Uterus (tissue), 4 donors: ENCODE data around the gene CHN2. TPM values are rescaled to one million over a fixed set of nuclear protein-coding genes. Genes with fewer than 3 reads are reported as not detected.

ENCODE experiments used
- DNase-seq, 2 donors: peaks; one replicate each; pipeline ENCODE4 v3.0.0-alpha.2; 2019 to 2020
- H3K27ac ChIP-seq, 2 donors: fragments of 200-600 bp; sonication (generic); 1 replicate in 1 of 2; 2 replicates in 1 of 2; pipeline ENCODE4 v1.5.1; 2016 to 2018
- H3K27me3 ChIP-seq, 2 donors: fragments of 200-600 bp; sonication (generic); one replicate each; pipeline ENCODE4 v1.5.1; 2018 to 2019; ENCODE audit warnings: control low read depth in 1 of 2
- H3K36me3 ChIP-seq, 2 donors: fragments of 200-600 bp; sonication (generic); one replicate each; pipeline ENCODE4 v1.5.1; 2019; ENCODE audit warnings: control low read depth in 1 of 2
- H3K4me1 ChIP-seq, 2 donors: fragments of 200-600 bp; sonication (generic); one replicate each; pipeline ENCODE4 v1.5.1; 2018 to 2019; ENCODE audit warnings: control low read depth in 1 of 2
- H3K4me3 ChIP-seq, 2 donors: fragments of 200-600 bp; sonication (generic); 1 replicate in 1 of 2; 2 replicates in 1 of 2; pipeline ENCODE4 v1.5.1; 2018 to 2019; ENCODE audit warnings: mild to moderate bottlenecking in 1 of 2
- H3K9me3 ChIP-seq, 2 donors: fragments of 200-600 bp; sonication (generic); one replicate each; pipeline ENCODE4 v1.5.1; 2019; ENCODE audit warnings: control low read depth in 1 of 2
- POLR2A ChIP-seq, 2 donors: fragments of 450-650 bp; IDR thresholded peaks; one replicate each; pipeline ENCODE4 v1.6.1; 2016; ENCODE audit warnings: antibody characterized with exemption in 2 of 2, mild to moderate bottlenecking in 1 of 2, moderate library complexity in 1 of 2
- intact Hi-C: fragments of 100-400 bp; cut with DNase I; formaldehyde crosslinking; loops from one replicate; pipeline ENCODE4 v1.15.1; 2023; ENCODE audit warnings: low total_unique reads
- total RNA-seq, 4 donors: library from RNA; depleted of rRNA in 3 of 4; stranded (reverse); fragments of >200 nt in 3 of 4; gene quantifications; one replicate each; pipeline versions ENCODE4 v1.1.0 to v1.2.4, GENCODE V29; 2014 to 2023
- TF ChIP-seq, protein P1 (sequence below), 4 experiments: fragments of 200-600 bp in 2 of 4; fragments of 450-650 bp in 2 of 4; sonication (generic) in 2 of 4; IDR thresholded peaks; one replicate each; pipeline ENCODE4 v1.5.1; 2016 to 2019; ENCODE audit warnings: antibody characterized with exemption in 4 of 4, mild to moderate bottlenecking in 2 of 4, moderate library complexity in 1 of 4
- donor health status: DM: yes; HTN: yes; CAD: no.

The CHN2 gene
- total RNA-seq, 4 donors from 2014 or later: 9.8 to 22.9 (median 18.3) TPM

DNA sequence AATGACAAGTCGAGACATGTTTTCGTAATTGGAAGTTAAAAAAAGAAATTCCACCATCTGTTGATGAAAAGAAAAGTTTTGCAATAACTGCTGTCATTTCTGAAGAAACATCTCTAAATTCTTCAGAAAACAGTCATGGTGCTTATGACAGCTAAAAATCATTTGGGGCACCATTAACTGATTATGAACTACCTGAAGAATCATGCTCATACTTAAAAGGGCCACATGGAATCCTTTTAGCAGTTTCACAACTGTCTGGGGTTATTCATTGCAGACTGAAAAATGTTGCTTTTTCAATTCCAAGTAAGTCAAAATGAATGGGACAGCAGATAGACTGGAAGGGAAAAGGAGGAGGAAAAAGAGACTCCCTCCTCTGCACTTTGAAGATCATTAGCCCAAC is 134.2 kb downstream of the CHN2 start:
- TF ChIP-seq, protein P1, sequence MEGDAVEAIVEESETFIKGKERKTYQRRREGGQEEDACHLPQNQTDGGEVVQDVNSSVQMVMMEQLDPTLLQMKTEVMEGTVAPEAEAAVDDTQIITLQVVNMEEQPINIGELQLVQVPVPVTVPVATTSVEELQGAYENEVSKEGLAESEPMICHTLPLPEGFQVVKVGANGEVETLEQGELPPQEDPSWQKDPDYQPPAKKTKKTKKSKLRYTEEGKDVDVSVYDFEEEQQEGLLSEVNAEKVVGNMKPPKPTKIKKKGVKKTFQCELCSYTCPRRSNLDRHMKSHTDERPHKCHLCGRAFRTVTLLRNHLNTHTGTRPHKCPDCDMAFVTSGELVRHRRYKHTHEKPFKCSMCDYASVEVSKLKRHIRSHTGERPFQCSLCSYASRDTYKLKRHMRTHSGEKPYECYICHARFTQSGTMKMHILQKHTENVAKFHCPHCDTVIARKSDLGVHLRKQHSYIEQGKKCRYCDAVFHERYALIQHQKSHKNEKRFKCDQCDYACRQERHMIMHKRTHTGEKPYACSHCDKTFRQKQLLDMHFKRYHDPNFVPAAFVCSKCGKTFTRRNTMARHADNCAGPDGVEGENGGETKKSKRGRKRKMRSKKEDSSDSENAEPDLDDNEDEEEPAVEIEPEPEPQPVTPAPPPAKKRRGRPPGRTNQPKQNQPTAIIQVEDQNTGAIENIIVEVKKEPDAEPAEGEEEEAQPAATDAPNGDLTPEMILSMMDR (IDR thresholded peaks at IDR 0.05): no peak
- no peak for TF ChIP-seq POLR2A (IDR thresholded peaks at IDR 0.05)
- H3K36me3 ChIP-seq: no peaks in the 10 kb centered on the region
- intact Hi-C loops: no loop called here
- DNase-seq: no peak
- no peaks in the 10 kb centered on the region for H3K27me3 ChIP-seq
- H3K9me3 ChIP-seq: no peaks in the 10 kb centered on the region
- no peaks in the 10 kb centered on the region for H3K4me1 ChIP-seq
- no peak overlapping the region for H3K27ac ChIP-seq
- no peak overlapping the region for H3K4me3 ChIP-seq

DNA sequence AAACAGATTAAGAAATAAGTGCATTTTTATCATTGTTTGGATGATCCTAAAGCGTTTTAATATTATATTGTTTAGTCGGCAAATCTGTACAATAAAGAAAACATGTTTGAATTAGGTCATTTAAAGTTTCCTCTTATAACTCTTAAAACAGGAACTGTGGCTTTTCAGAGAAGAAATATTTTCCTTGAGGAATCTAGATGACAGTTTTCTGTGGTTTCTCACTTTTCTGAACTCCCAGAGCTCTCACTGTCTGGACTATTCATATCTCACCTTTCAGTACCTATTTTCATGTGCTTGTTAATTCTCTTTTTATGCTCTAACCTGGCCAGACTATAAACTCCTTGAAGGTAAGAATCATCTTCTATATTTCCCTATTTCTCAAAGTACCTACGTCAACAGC is 135.1 kb downstream of the CHN2 start:
- Histone ChIP-seq H3K27me3 (no peaks in the 10 kb centered on the region), H3K36me3 (no peaks in the 10 kb centered on the region), H3K4me1 (no peaks in the 10 kb centered on the region), H3K27ac (no peak overlapping the region), H3K9me3 (no peaks in the 10 kb centered on the region), H3K4me3 (no peak overlapping the region)
- no peak for DNase-seq
- intact Hi-C loops: no loop called here
- TF ChIP-seq, protein P1 (IDR thresholded peaks at IDR 0.05): no peak
- TF ChIP-seq POLR2A (IDR thresholded peaks at IDR 0.05): no peak

DNA sequence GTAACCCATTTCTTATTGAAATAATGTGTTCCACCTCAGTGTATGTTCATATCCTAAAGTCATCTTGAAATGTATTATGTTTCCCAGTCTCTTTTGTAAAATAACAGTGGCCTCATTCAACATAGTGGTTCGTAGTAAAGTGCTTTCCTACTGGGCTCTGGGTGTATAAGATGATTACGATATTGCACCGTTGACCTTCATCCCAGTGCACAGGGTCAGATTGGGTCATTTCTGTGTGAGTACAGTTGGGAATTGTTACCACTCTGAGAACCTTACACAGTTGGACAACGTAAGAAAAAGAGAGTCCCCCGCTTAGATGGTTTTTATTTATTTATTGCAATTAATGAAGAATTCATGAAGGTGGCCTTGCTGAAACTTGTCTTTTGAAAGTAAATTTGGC is 135.6 kb downstream of the CHN2 start:
- H3K9me3 ChIP-seq: no peaks in the 10 kb centered on the region
- H3K36me3 ChIP-seq: no peaks in the 10 kb centered on the region
- DNase-seq: no peak
- no peak for TF ChIP-seq POLR2A (IDR thresholded peaks at IDR 0.05)
- TF ChIP-seq, protein P1 (IDR thresholded peaks at IDR 0.05): no peak
- H3K27ac ChIP-seq: no peak overlapping the region
- H3K27me3 ChIP-seq: no peaks in the 10 kb centered on the region
- intact Hi-C loops: no loop called here
- no peaks in the 10 kb centered on the region for H3K4me1 ChIP-seq
- H3K4me3 ChIP-seq: no peak overlapping the region

DNA sequence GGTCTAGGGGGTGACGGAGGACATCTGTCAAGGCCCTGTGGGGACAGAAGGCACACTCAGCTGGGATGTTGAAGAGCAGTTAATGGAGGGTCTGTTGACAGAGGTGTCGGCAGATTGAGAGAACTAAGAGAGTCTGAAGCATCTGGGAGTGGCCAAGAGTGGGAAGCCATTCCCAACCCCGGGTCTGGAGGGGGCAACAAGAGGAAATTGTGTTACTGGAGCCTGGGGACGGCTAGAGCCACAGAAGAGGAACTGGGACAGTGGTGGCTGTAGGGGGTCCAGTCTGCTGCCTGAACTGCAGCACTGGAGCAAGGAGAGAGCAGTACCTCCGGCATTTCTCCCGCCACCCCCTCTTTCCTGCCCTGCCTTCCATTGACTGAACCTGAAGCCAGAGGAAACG is 136.6 kb downstream of the CHN2 start:
- Histone ChIP-seq H3K4me3 (no peak overlapping the region), H3K9me3 (no peaks in the 10 kb centered on the region), H3K27me3 (no peaks in the 10 kb centered on the region), H3K36me3 (no peaks in the 10 kb centered on the region), H3K27ac (no peak overlapping the region), H3K4me1 (no peaks in the 10 kb centered on the region)
- TF ChIP-seq, protein P1 (IDR thresholded peaks at IDR 0.05): no peak
- no peak for TF ChIP-seq POLR2A (IDR thresholded peaks at IDR 0.05)
- intact Hi-C loops: no loop called here
- DNase-seq: no peak

DNA sequence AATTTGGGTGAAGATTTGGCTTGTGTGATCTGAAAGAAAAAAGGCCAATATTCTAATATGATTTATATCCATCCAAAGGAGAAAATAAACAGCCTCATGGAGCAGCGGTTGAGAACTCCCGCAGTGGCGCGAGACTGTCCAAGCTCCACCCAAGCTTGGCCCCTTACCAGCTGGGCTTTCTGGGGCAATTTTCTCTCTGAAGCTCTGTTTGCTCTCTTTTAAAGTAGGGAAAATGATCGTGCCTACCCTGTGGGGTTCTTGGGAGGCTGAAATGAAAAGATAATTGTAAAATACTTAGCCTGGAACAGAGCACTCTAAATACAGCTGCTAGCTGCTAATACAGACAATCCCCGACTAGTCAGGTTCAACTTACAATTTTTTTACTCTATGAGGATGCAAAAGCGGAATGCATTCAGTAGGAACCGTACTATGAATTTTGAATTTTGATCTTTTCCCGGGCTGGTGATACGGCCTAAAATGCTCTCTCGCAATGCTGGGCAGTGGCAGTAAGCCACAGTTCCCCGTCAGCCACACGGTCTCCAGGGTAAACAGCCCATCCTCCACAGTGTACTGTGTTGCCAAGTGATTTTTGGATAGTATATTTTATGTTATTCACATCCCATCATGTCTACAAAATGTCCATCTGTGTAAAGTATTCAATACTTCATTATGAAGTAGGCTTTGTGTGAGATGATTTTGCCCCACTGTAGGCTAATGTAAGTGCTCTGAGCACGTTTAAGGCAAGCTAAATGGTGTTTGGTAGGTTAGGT is 137.7 kb downstream of the CHN2 start:
- no peak for TF ChIP-seq POLR2A (IDR thresholded peaks at IDR 0.05)
- TF ChIP-seq, protein P1 (IDR thresholded peaks at IDR 0.05): no peak
- DNase-seq: peak in 1 of 2 donors; percentile 20
- no peak overlapping the region for H3K4me3 ChIP-seq

More for the DNA sequence above, 137.7 kb downstream of the CHN2 start:
- no peaks in the 10 kb centered on the region for H3K4me1 ChIP-seq
- H3K27ac ChIP-seq: no peak overlapping the region
- H3K27me3 ChIP-seq: no peaks in the 10 kb centered on the region
- H3K9me3 ChIP-seq: no peaks in the 10 kb centered on the region
- no peaks in the 10 kb centered on the region for H3K36me3 ChIP-seq
- intact Hi-C loops: no loop called here
